KG1 (cell line): Measurements from ENCODE around the gene DIS3.
"Not testable (repeated sequence)": the region's sequence is repeated elsewhere in the genome, so short reads cannot be mapped to it uniquely, and the experiment has no call there.

Experiments
- DNase-seq: peaks from one replicate; lab custom pipeline; 2025; lab: John Stamatoyannopoulos, UW

The DIS3 gene

GRCh38 chr13:72740015-72740414 lies 41.7 kb downstream of the DIS3 start:
- DNase-seq = no peak

- DNase-seq = no peak
Measured at GRCh38 chr13:72737033-72737432, 44.7 kb downstream of the DIS3 start.

- DNase-seq = no peak
Measured at GRCh38 chr13:72728290-72728605, 53.5 kb downstream of the DIS3 start.

GRCh38 chr13:72727417-72728289 lies 54.0 kb downstream of the DIS3 start, which contains the start of the genes BORA and MZT1:
Gene BORA, plus strand, starts transcription at chr13:72727923. Its CDS starts 1,018 bp downstream, at chr13:72728941.
Gene MZT1, minus strand, starts transcription at chr13:72727629. Its CDS starts 27 bp downstream, at chr13:72727602.
- peak; percentile 92 for DNase-seq

GRCh38 chr13:72726726-72727416 lies 54.8 kb downstream of the DIS3 start:
- peak; percentile 68 for DNase-seq

- not testable (repeated sequence) for DNase-seq
Measured at GRCh38 chr13:72726185-72726584, 55.5 kb downstream of the DIS3 start.

- DNase-seq = no peak
Measured at GRCh38 chr13:72716776-72717175, 64.9 kb downstream of the DIS3 start.
